ENCODE measurements around the gene NHEJ1.

The NHEJ1 gene

GRCh38 chr2:219087361-219087760 is 73.3 kb downstream of the NHEJ1 start:
- Histone ChIP-seq H3K27ac (ENCODE audit: low read depth, low read length) (no peak overlapping the region), H3K79me2 (ENCODE audit: insufficient read depth, low read length) (no peaks in the 10 kb centered on the region), H2AFZ (ENCODE audit: low read depth, low read length, severe bottlenecking) (no peak overlapping the region), H3K9me2 (replicated peaks; ENCODE audit: insufficient read depth, low read length) (no peaks in the 10 kb centered on the region), H4K20me1 (ENCODE audit: low read depth, low read length) (no peaks in the 10 kb centered on the region), H3F3A (ENCODE audit: insufficient read depth) (no peaks in the 10 kb centered on the region), H3K4me3 (ENCODE audit: insufficient read depth, low read length, poor library complexity, severe bottlenecking) (no peak overlapping the region), H3K9ac (ENCODE audit: low read length) (no peak overlapping the region), H3K4me2 (ENCODE audit: low read depth, low read length, poor library complexity, severe bottlenecking) (no peak overlapping the region), H3K9me3 (ENCODE audit: insufficient read depth, low read length) (no peaks in the 10 kb centered on the region), H3K27me3 (ENCODE audit: low read length) (no peaks in the 10 kb centered on the region), H3K36me3 (ENCODE audit: low read length) (no peaks in the 10 kb centered on the region)
- TF ChIP-seq CTCF (IDR thresholded peaks at IDR 0.05; ENCODE audit: insufficient read depth, low read length, poor library complexity, severe bottlenecking) (no peak), EZH2phosphoT487 (conservative IDR thresholded peaks at IDR 0.05; ENCODE audit: low read length) (no peak)

GRCh38 chr2:219086196-219086595 is 74.4 kb downstream of the NHEJ1 start:
- no peaks in the 10 kb centered on the region for H3K9me3 ChIP-seq (ENCODE audit: insufficient read depth, low read length)
- H3K9me2 ChIP-seq (replicated peaks; ENCODE audit: insufficient read depth, low read length), result no peaks in the 10 kb centered on the region
- H4K20me1 ChIP-seq (ENCODE audit: low read depth, low read length), result no peaks in the 10 kb centered on the region
- H3K27me3 ChIP-seq (ENCODE audit: low read length), result no peaks in the 10 kb centered on the region
- TF ChIP-seq EZH2phosphoT487 (conservative IDR thresholded peaks at IDR 0.05; ENCODE audit: low read length), result no peak
- H3K79me2 ChIP-seq (ENCODE audit: insufficient read depth, low read length), result no peaks in the 10 kb centered on the region
- H2AFZ ChIP-seq (ENCODE audit: low read depth, low read length, severe bottlenecking), result no peak overlapping the region
- H3K4me3 ChIP-seq (ENCODE audit: insufficient read depth, low read length, poor library complexity, severe bottlenecking), result no peak overlapping the region
- H3K9ac ChIP-seq (ENCODE audit: low read length), result no peak overlapping the region
- no peaks in the 10 kb centered on the region for H3K36me3 ChIP-seq (ENCODE audit: low read length)
- H3K4me2 ChIP-seq (ENCODE audit: low read depth, low read length, poor library complexity, severe bottlenecking), result no peak overlapping the region
- no peaks in the 10 kb centered on the region for H3F3A ChIP-seq (ENCODE audit: insufficient read depth)
- no peak overlapping the region for H3K27ac ChIP-seq (ENCODE audit: low read depth, low read length)

- no peaks in the 10 kb centered on the region for H3K79me2 ChIP-seq (ENCODE audit: insufficient read depth, low read length)
- H2AFZ ChIP-seq (ENCODE audit: low read depth, low read length, severe bottlenecking), result no peak overlapping the region
- H3K9me2 ChIP-seq (replicated peaks; ENCODE audit: insufficient read depth, low read length), result no peaks in the 10 kb centered on the region
- no peak for TF ChIP-seq CTCF (IDR thresholded peaks at IDR 0.05; ENCODE audit: insufficient read depth, low read length, poor library complexity, severe bottlenecking)
- no peak for TF ChIP-seq EZH2phosphoT487 (conservative IDR thresholded peaks at IDR 0.05; ENCODE audit: low read length)
- H3K4me3 ChIP-seq (ENCODE audit: insufficient read depth, low read length, poor library complexity, severe bottlenecking), result no peak overlapping the region
- no peaks in the 10 kb centered on the region for H4K20me1 ChIP-seq (ENCODE audit: low read depth, low read length)
- no peaks in the 10 kb centered on the region for H3K36me3 ChIP-seq (ENCODE audit: low read length)
- H3K9me3 ChIP-seq (ENCODE audit: insufficient read depth, low read length), result no peaks in the 10 kb centered on the region
- no peak overlapping the region for H3K9ac ChIP-seq (ENCODE audit: low read length)
- H3K27ac ChIP-seq (ENCODE audit: low read depth, low read length), result no peak overlapping the region
- H3F3A ChIP-seq (ENCODE audit: insufficient read depth), result no peaks in the 10 kb centered on the region
- no peak overlapping the region for H3K4me2 ChIP-seq (ENCODE audit: low read depth, low read length, poor library complexity, severe bottlenecking)
- H3K27me3 ChIP-seq (ENCODE audit: low read length), result no peaks in the 10 kb centered on the region
These were observed 75.8 kb downstream of the NHEJ1 start for GRCh38 chr2:219084791-219085190.

- H3K4me2 ChIP-seq (ENCODE audit: low read depth, low read length, poor library complexity, severe bottlenecking), result no peak overlapping the region
- H4K20me1 ChIP-seq (ENCODE audit: low read depth, low read length), result no peaks in the 10 kb centered on the region
- no peaks in the 10 kb centered on the region for H3F3A ChIP-seq (ENCODE audit: insufficient read depth)
- H3K9me3 ChIP-seq (ENCODE audit: insufficient read depth, low read length), result no peaks in the 10 kb centered on the region
- H3K27me3 ChIP-seq (ENCODE audit: low read length), result no peaks in the 10 kb centered on the region
- no peaks in the 10 kb centered on the region for H3K79me2 ChIP-seq (ENCODE audit: insufficient read depth, low read length)
- H3K4me3 ChIP-seq (ENCODE audit: insufficient read depth, low read length, poor library complexity, severe bottlenecking), result no peak overlapping the region
- H3K9me2 ChIP-seq (replicated peaks; ENCODE audit: insufficient read depth, low read length), result no peaks in the 10 kb centered on the region
- no peaks in the 10 kb centered on the region for H3K36me3 ChIP-seq (ENCODE audit: low read length)
- no peak overlapping the region for H3K9ac ChIP-seq (ENCODE audit: low read length)
- H2AFZ ChIP-seq (ENCODE audit: low read depth, low read length, severe bottlenecking), result no peak overlapping the region
- H3K27ac ChIP-seq (ENCODE audit: low read depth, low read length), result no peak overlapping the region
- no peak for TF ChIP-seq CTCF (IDR thresholded peaks at IDR 0.05; ENCODE audit: insufficient read depth, low read length, poor library complexity, severe bottlenecking)
- TF ChIP-seq EZH2phosphoT487 (conservative IDR thresholded peaks at IDR 0.05; ENCODE audit: low read length), result no peak
These were observed 78.2 kb downstream of the NHEJ1 start for GRCh38 chr2:219082332-219082958.
